Endodermal cell (in vitro differentiated cells): ENCODE data around the gene ZIC5. TPM values are rescaled to one million over a fixed set of nuclear protein-coding genes. Genes with fewer than 3 reads are reported as not detected.
A peak's percentile ranks its signal among the peaks of the same experiment; 100 is the strongest.

ENCODE experiments used
- DNase-seq: peaks from one replicate; pipeline ENCODE4 v3.0.0-alpha.2; 2017
- H3K27ac ChIP-seq: 2 replicates; pipeline ENCODE4 v1.5.1; 2013; ENCODE audit warnings: mild to moderate bottlenecking, low read depth, low read length, moderate library complexity
- H3K27me3 ChIP-seq: 2 replicates; pipeline ENCODE4 v1.6.1; 2013; ENCODE audit warnings: mild to moderate bottlenecking, low read length, moderate library complexity; ENCODE audit not compliant: insufficient read depth, control insufficient read depth, poor library complexity, severe bottlenecking
- H3K36me3 ChIP-seq: 2 replicates; pipeline ENCODE4 v1.7.0; 2013; ENCODE audit warnings: mild to moderate bottlenecking, low read length, moderate library complexity; ENCODE audit not compliant: control insufficient read depth, insufficient read depth
- H3K4me1 ChIP-seq: one replicate; pipeline ENCODE4 v1.7.0; 2013; ENCODE audit warnings: low read length; ENCODE audit not compliant: control insufficient read depth, insufficient read depth
- H3K4me3 ChIP-seq: 2 replicates; pipeline ENCODE4 v1.5.1; 2013; ENCODE audit warnings: mild to moderate bottlenecking, low read length, moderate library complexity
- H3K9ac ChIP-seq: 2 replicates; pipeline ENCODE4 v1.6.1; 2013; ENCODE audit warnings: mild to moderate bottlenecking, low read length, moderate library complexity; ENCODE audit not compliant: poor library complexity, severe bottlenecking; ENCODE audit errors: extremely low read depth
- H3K9me3 ChIP-seq: 2 replicates; pipeline ENCODE4 v1.6.1; 2013; ENCODE audit warnings: mild to moderate bottlenecking, low read length, moderate library complexity; ENCODE audit not compliant: control insufficient read depth
- H3K27ac Mint-ChIP-seq: 2 replicates; pipeline ENCODE4 v1.8.0; 2020; ENCODE audit warnings: mixed read lengths
- H3K27me3 Mint-ChIP-seq: 2 replicates; pipeline ENCODE4 v1.8.0; 2021; ENCODE audit warnings: mild to moderate bottlenecking, mixed read lengths; ENCODE audit not compliant: insufficient read depth
- H3K36me3 Mint-ChIP-seq: 2 replicates; pipeline ENCODE4 v1.8.0; 2020; ENCODE audit warnings: low read depth, mixed read lengths
- H3K4me1 Mint-ChIP-seq: 2 replicates; pipeline ENCODE4 v1.8.0; 2020; ENCODE audit warnings: mixed read lengths
- H3K4me3 Mint-ChIP-seq: 2 replicates; pipeline ENCODE4 v1.8.0; 2020; ENCODE audit warnings: mild to moderate bottlenecking, moderate library complexity, mixed read lengths
- H3K9me3 Mint-ChIP-seq: 2 replicates; pipeline ENCODE4 v1.8.0; 2020; ENCODE audit warnings: mild to moderate bottlenecking, mixed read lengths
- CTCF ChIP-seq: fragments of 200-600 bp; sonication (generic); conservative IDR thresholded peaks from 2 replicates; pipeline ENCODE4 v1.5.0; 2021; ENCODE audit warnings: antibody characterized with exemption, mild to moderate bottlenecking
- WGBS, 2 experiments: methylation state at CpG; one replicate each; pipeline versions ENCODE4 v1.1.5 to v1.1.7; 2013; ENCODE audit warnings: missing lambda C conversion rate in 2 of 2, mixed read lengths in 1 of 2; ENCODE audit not compliant: insufficient coverage in 1 of 2, insufficient read length in 1 of 2; 5-methylcytosine and 5-hydroxymethylcytosine counted together
- total RNA-seq, 2 donors: library from RNA; stranded (reverse); fragmentation: NEBNext Ultra II Directional in 1 of 2; extraction: Animal tissue kit (Norgen Biotek cat#: 25700) in 1 of 2; gene quantifications; 2 replicates in 1 of 2; 3 replicates in 1 of 2; pipeline ENCODE4 v1.2.1, GENCODE V29; 2021

The ZIC5 gene
- total RNA-seq, 2 donors from 2014 or later: 11.0 to 13.7 TPM

GRCh38 chr13:99935772-99936171, 35.8 kb downstream of the ZIC5 start:
- H3K27me3 ChIP-seq: no peaks in the 10 kb centered on the region
- no peak overlapping the region for H3K4me3 ChIP-seq
- no peaks in the 10 kb centered on the region for H3K36me3 ChIP-seq
- no peaks in the 10 kb centered on the region for H3K9me3 Mint-ChIP-seq
- DNase-seq: peak; percentile 82
- H3K4me1 Mint-ChIP-seq: no peaks in the 10 kb centered on the region
- no peaks in the 10 kb centered on the region for H3K4me1 ChIP-seq
- TF ChIP-seq CTCF: peak; percentile 69
- WGBS, 2 experiments: 89 to 90% methylated on average over 2 of the region's 2 CpGs
- no peak overlapping the region for H3K27ac ChIP-seq
- H3K9me3 ChIP-seq: no peaks in the 10 kb centered on the region
- no peaks in the 10 kb centered on the region for H3K27me3 Mint-ChIP-seq
- H3K4me3 Mint-ChIP-seq: no peak overlapping the region
- no peak overlapping the region for H3K27ac Mint-ChIP-seq
- no peaks in the 10 kb centered on the region for H3K36me3 Mint-ChIP-seq
- H3K9ac ChIP-seq: no peak overlapping the region

- H3K9me3 ChIP-seq: no peaks in the 10 kb centered on the region
- H3K27ac Mint-ChIP-seq: no peak overlapping the region
- WGBS, 2 experiments: 97 to 100% methylated on average over 1 to 4 of the region's 5 CpGs
- H3K4me3 ChIP-seq: no peak overlapping the region
- no peak for TF ChIP-seq CTCF
- H3K27ac ChIP-seq: no peak overlapping the region
- no peak overlapping the region for H3K4me3 Mint-ChIP-seq
- no peak for DNase-seq
- H3K4me1 ChIP-seq: no peaks in the 10 kb centered on the region
- no peaks in the 10 kb centered on the region for H3K9me3 Mint-ChIP-seq
- H3K9ac ChIP-seq: no peak overlapping the region
- no peaks in the 10 kb centered on the region for H3K27me3 ChIP-seq
- no peaks in the 10 kb centered on the region for H3K4me1 Mint-ChIP-seq
- no peaks in the 10 kb centered on the region for H3K27me3 Mint-ChIP-seq
- H3K36me3 ChIP-seq: no peaks in the 10 kb centered on the region
- H3K36me3 Mint-ChIP-seq: no peaks in the 10 kb centered on the region
These were observed 38.7 kb downstream of the ZIC5 start for GRCh38 chr13:99932912-99933311.

- WGBS, 2 experiments: 96 to 100% methylated on average over 2 to 5 of the region's 5 CpGs
- H3K27me3 Mint-ChIP-seq: no peaks in the 10 kb centered on the region
These were observed 40.6 kb downstream of the ZIC5 start for GRCh38 chr13:99930925-99931324.

More at GRCh38 chr13:99930925-99931324, 40.6 kb downstream of the ZIC5 start:
- H3K27ac Mint-ChIP-seq: no peak overlapping the region
- no peaks in the 10 kb centered on the region for H3K36me3 ChIP-seq
- no peak overlapping the region for H3K4me3 ChIP-seq
- no peak overlapping the region for H3K4me3 Mint-ChIP-seq
- no peak for TF ChIP-seq CTCF
- no peak overlapping the region for H3K27ac ChIP-seq
- H3K9me3 ChIP-seq: no peaks in the 10 kb centered on the region
- H3K4me1 ChIP-seq: no peaks in the 10 kb centered on the region
- H3K36me3 Mint-ChIP-seq: no peaks in the 10 kb centered on the region
- no peaks in the 10 kb centered on the region for H3K4me1 Mint-ChIP-seq
- H3K9me3 Mint-ChIP-seq: no peaks in the 10 kb centered on the region
- DNase-seq: no peak
- no peak overlapping the region for H3K9ac ChIP-seq
- H3K27me3 ChIP-seq: no peaks in the 10 kb centered on the region
